CD1c-positive myeloid dendritic cell (primary cell): ENCODE measurements around the gene SLC26A11.

Source experiments
- DNase-seq: peaks from one replicate; pipeline ENCODE4 v3.0.0-alpha.2; 2016; ENCODE audit errors: extremely low spot score

SLC26A11 gene

GRCh38 chr17:80217703-80218362 is 2.4 kb upstream of the SLC26A11 start:
- no peak for DNase-seq

- DNase-seq, result no peak
Observed at GRCh38 chr17:80218391-80218790, 1.8 kb upstream of the SLC26A11 start.

- peak; percentile 99 for DNase-seq
Observed at GRCh38 chr17:80219013-80219762, 1.0 kb upstream of the SLC26A11 start.

GRCh38 chr17:80219763-80220053 is 519 bp upstream of the SLC26A11 start:
- no peak for DNase-seq

- no peak for DNase-seq
Observed at GRCh38 chr17:80220736-80221215, 549 bp downstream of the SLC26A11 start.

GRCh38 chr17:80221351-80222105 is 1.3 kb downstream of the SLC26A11 start:
- DNase-seq, result no peak

- no peak for DNase-seq
Observed at GRCh38 chr17:80222376-80223141, 2.3 kb downstream of the SLC26A11 start.

- DNase-seq, result no peak
Observed at GRCh38 chr17:80223142-80223815, 3.1 kb downstream of the SLC26A11 start.

GRCh38 chr17:80223838-80224497 is 3.7 kb downstream of the SLC26A11 start:
- no peak for DNase-seq

GRCh38 chr17:80224683-80225082 is 4.5 kb downstream of the SLC26A11 start:
- DNase-seq, result no peak

- no peak for DNase-seq
Observed at GRCh38 chr17:80225230-80225629, 5.0 kb downstream of the SLC26A11 start.

GRCh38 chr17:80227156-80227555 is 6.9 kb downstream of the SLC26A11 start:
- no peak for DNase-seq

GRCh38 chr17:80227666-80228065 is 7.4 kb downstream of the SLC26A11 start:
- no peak for DNase-seq

GRCh38 chr17:80228477-80228876 is 8.2 kb downstream of the SLC26A11 start:
- no peak for DNase-seq

- DNase-seq, result no peak
Observed at GRCh38 chr17:80229011-80229410, 8.8 kb downstream of the SLC26A11 start.

GRCh38 chr17:80232438-80232837 is 12.2 kb downstream of the SLC26A11 start:
- DNase-seq, result no peak

- DNase-seq, result no peak
Observed at GRCh38 chr17:80233202-80233601, 13.0 kb downstream of the SLC26A11 start.

- no peak for DNase-seq
Observed at GRCh38 chr17:80236911-80237310, 16.7 kb downstream of the SLC26A11 start.

- no peak for DNase-seq
Observed at GRCh38 chr17:80237386-80237785, 17.2 kb downstream of the SLC26A11 start.

GRCh38 chr17:80242505-80242904 is 22.3 kb downstream of the SLC26A11 start:
- DNase-seq, result no peak
